K562 (cell line): ENCODE measurements around the gene FAM53B. TPM values are rescaled to one million over a fixed set of nuclear protein-coding genes. Genes with fewer than 3 reads are reported as not detected.

Experiments used
- ATAC-seq: fragments of 200-7000 bp; cut with Tn5 transposase; 3 replicates; pipeline ENCODE4 v1.9.1; 2020; ENCODE audit warnings: moderate library complexity
- BruUV-seq: library from RNA; stranded (reverse); fragments of 400-500 nt; replicated peaks from 2 replicates; lab custom pipeline; 2021; lab: Mats Ljungman, UMichigan
- CTCF ChIA-PET: fragments of 300-600 bp; formaldehyde crosslinking; extraction: SDS; loops from one replicate; lab custom pipeline; 2021; ENCODE audit warnings: low intra/inter-chr PET ratio; lab: Yijun Ruan, JAX
- POLR2A ChIA-PET: fragments of 300-600, 350-650 bp; sonication (Branson Sonifier 250); formaldehyde crosslinking; extraction: SDS; loops from one replicate; lab custom pipeline; 2021; ENCODE audit warnings: antibody characterized with exemption, inconsistent platforms; lab: Yijun Ruan, JAX
- DNase-seq, 4 experiments: peaks; one replicate each; pipeline versions ENCODE4 v3.0.0 to v3.0.0-alpha.2; 2011 to 2018; ENCODE audit warnings: low spot score in 3 of 4, mixed read lengths in 3 of 4; ENCODE audit errors: extremely low read depth in 1 of 4
- FAIRE-seq: peaks from 2 replicates; lab custom pipeline; 2011; peaks lifted over from hg19 to GRCh38; lab: Jason Lieb, UNC
- H2AFZ ChIP-seq: 2 replicates; pipeline ENCODE4 v1.6.0; 2011; ENCODE audit warnings: low read depth, low read length, control low read depth, inconsistent platforms
- H3K27ac ChIP-seq: fragments of 200-600 bp; 3 replicates; pipeline ENCODE4 v1.8.0; 2011; ENCODE audit warnings: low read depth, mild to moderate bottlenecking, control low read depth, inconsistent platforms, low read length, moderate library complexity, mixed read lengths; ENCODE audit errors: extremely low read depth
- H3K27me3 ChIP-seq, 2 experiments: fragments of 300-600 bp in 1 of 2; 2 replicates in 1 of 2; 3 replicates in 1 of 2; pipeline versions ENCODE4 v1.6.0 to v1.8.0; 2011; ENCODE audit warnings: inconsistent platforms in 2 of 2, low read length in 2 of 2, mild to moderate bottlenecking in 1 of 2, mixed read lengths in 1 of 2, moderate library complexity in 1 of 2; ENCODE audit not compliant: control insufficient read depth in 2 of 2, insufficient read depth in 2 of 2
- H3K36me3 ChIP-seq: fragments of 300-600 bp; 3 replicates; pipeline ENCODE4 v1.8.0; 2011; ENCODE audit warnings: mild to moderate bottlenecking, low read length, inconsistent platforms; ENCODE audit not compliant: control insufficient read depth, insufficient read depth
- H3K4me1 ChIP-seq, 2 experiments: fragments of 200-600 bp in 1 of 2; replicated peaks in 1 of 2; 2 replicates in 1 of 2; 3 replicates in 1 of 2; pipeline versions ENCODE4 v1.5.1 to v1.8.0; 2011; ENCODE audit warnings: inconsistent platforms in 2 of 2, low read length in 2 of 2, mild to moderate bottlenecking in 1 of 2, mixed read lengths in 1 of 2, moderate library complexity in 1 of 2; ENCODE audit not compliant: control insufficient read depth in 2 of 2, insufficient read depth in 2 of 2
- H3K4me2 ChIP-seq: 2 replicates; pipeline ENCODE4 v1.6.1; 2011; ENCODE audit warnings: low read length, control low read depth, inconsistent platforms, mixed read lengths; ENCODE audit not compliant: insufficient read depth
- H3K4me3 ChIP-seq: fragments of 200-600 bp; sonication (generic), shearing (Covaris generic); 2 replicates; pipeline ENCODE4 v1.5.1; 2016; ENCODE audit warnings: control low read depth, inconsistent platforms
- H3K79me2 ChIP-seq: fragments of 200-600 bp; 3 replicates; pipeline ENCODE4 v1.8.0; 2011; ENCODE audit warnings: low read length, inconsistent platforms; ENCODE audit not compliant: control insufficient read depth, insufficient read depth
- H3K9ac ChIP-seq, 2 experiments: 2 replicates each; pipeline versions ENCODE4 v1.6.0 to v1.6.1; 2011; ENCODE audit warnings: low read depth in 2 of 2, low read length in 2 of 2, control low read depth in 1 of 2, inconsistent platforms in 1 of 2, mild to moderate bottlenecking in 1 of 2, mixed read lengths in 1 of 2; ENCODE audit not compliant: insufficient read depth in 1 of 2
- H3K9me1 ChIP-seq: one replicate; pipeline ENCODE4 v1.6.0; 2011; ENCODE audit warnings: inconsistent platforms, mild to moderate bottlenecking, low read length, moderate library complexity; ENCODE audit not compliant: control insufficient read depth, insufficient read depth
- H3K9me3 ChIP-seq: replicated peaks from 2 replicates; pipeline ENCODE4 v1.5.1; 2011; ENCODE audit warnings: low read depth, low read length, inconsistent platforms; ENCODE audit not compliant: control insufficient read depth, insufficient read depth
- H4K20me1 ChIP-seq: replicated peaks from 2 replicates; pipeline ENCODE4 v1.6.1; 2011; ENCODE audit warnings: low read length, inconsistent platforms, mixed read lengths; ENCODE audit not compliant: control insufficient read depth, insufficient read depth
- BRF2 ChIP-seq: IDR thresholded peaks from 3 replicates; pipeline ENCODE4 v1.6.1; 2011; ENCODE audit warnings: borderline replicate concordance, mild to moderate bottlenecking; ENCODE audit not compliant: insufficient read length, insufficient read depth
- GABPB2 ChIP-seq: fragments of 250-450 bp; sonication (Bioruptor Pico); conservative IDR thresholded peaks from 2 replicates; pipeline ENCODE4 v1.5.1; 2021; ENCODE audit warnings: mild to moderate bottlenecking
- HDGF ChIP-seq: fragments of 450-650 bp; IDR thresholded peaks from 2 replicates; pipeline ENCODE4 v1.6.1; 2016
- HSF4 ChIP-seq: fragments of 250-450 bp; sonication (Bioruptor Pico); IDR thresholded peaks from 2 replicates; pipeline ENCODE4 v2.1.2; 2022; ENCODE audit warnings: mild to moderate bottlenecking, moderate library complexity, borderline replicate concordance
- KHSRP ChIP-seq: fragments of 450-650 bp; IDR thresholded peaks from 2 replicates; pipeline ENCODE4 v1.6.1; 2017
- MEF2D ChIP-seq: conservative IDR thresholded peaks from 2 replicates; pipeline ENCODE4 v1.6.1; 2016; ENCODE audit warnings: low read depth, missing genetic modification characterization, missing compliant biosample characterization
- PRDM10 ChIP-seq: fragments of 450-650 bp; IDR thresholded peaks from 2 replicates; pipeline ENCODE4 v1.6.1; 2018; ENCODE audit not compliant: partially characterized antibody
- SMAD1 ChIP-seq: fragments of 150-350 bp; IDR thresholded peaks from 2 replicates; pipeline ENCODE4 v1.6.1; 2014; ENCODE audit warnings: low read length, low read depth; ENCODE audit not compliant: partially characterized antibody
- ZKSCAN3 ChIP-seq: fragments of 250-450 bp; sonication (Bioruptor Pico); IDR thresholded peaks from 2 replicates; pipeline ENCODE4 v1.4.0; 2020
- ZNF586 ChIP-seq: fragments of 450-650 bp; formaldehyde crosslinking; conservative IDR thresholded peaks from 2 replicates; pipeline ENCODE4 v1.4.0; 2020; ENCODE audit warnings: mild to moderate bottlenecking, moderate library complexity
- WGBS: fragments of 100-300 bp; shearing (Covaris generic); methylation state at CpG from one replicate; pipeline ENCODE4 v1.1.6; 2016; ENCODE audit warnings: low coverage, mixed read lengths; ENCODE audit not compliant: insufficient coverage; ENCODE audit errors: missing lambda C conversion rate; 5-methylcytosine and 5-hydroxymethylcytosine counted together
- in situ Hi-C: fragments of 300-500 bp; cut with MboI; formaldehyde crosslinking; loops from 4 replicates; pipeline ENCODE4 v1.15.0; 2018; ENCODE audit warnings: inconsistent platforms, mixed read lengths
- intact Hi-C: fragments of 100-400 bp; cut with micrococcal nuclease; formaldehyde crosslinking; loops from 2 replicates; pipeline ENCODE4 v1.14.2; 2022
- polyA plus RNA-seq, 8 experiments: library from polyadenylated mRNA; depleted of rRNA in 4 of 8; stranded (reverse) in 5 of 8; unstranded in 3 of 8; fragments of >200 nt; fragmentation: Nextera tagmentation in 2 of 8; fragmentation: Illumina TruSeq in 1 of 8; extraction: Ambion mirVana in 2 of 8; extraction: Trizol in 1 of 8; gene quantifications; 2 replicates each; pipeline versions ENCODE4 v1.2.1 to v1.2.3, GENCODE V29; 2011 to 2014; ENCODE audit warnings: inconsistent platforms in 1 of 8, missing spikeins in 1 of 8
- total RNA-seq, 7 experiments: library from RNA; depleted of rRNA in 6 of 7; stranded (reverse); fragments of >200 nt in 6 of 7; fragmentation: Illumina TruSeq in 2 of 7; extraction: Trizol in 2 of 7; gene quantifications; 2 replicates each; pipeline versions ENCODE4 v1.2.1 to v1.2.3, GENCODE V29; 2011 to 2021; ENCODE audit warnings: low replicate concordance in 1 of 7

FAM53B gene
- total and polyA plus RNA-seq, 9 of the 15 experiments (the other 6 are each of a cell fraction or from before 2014, with no cell fraction given): 0.03 to 16.5 (median 5.0) TPM

DNA sequence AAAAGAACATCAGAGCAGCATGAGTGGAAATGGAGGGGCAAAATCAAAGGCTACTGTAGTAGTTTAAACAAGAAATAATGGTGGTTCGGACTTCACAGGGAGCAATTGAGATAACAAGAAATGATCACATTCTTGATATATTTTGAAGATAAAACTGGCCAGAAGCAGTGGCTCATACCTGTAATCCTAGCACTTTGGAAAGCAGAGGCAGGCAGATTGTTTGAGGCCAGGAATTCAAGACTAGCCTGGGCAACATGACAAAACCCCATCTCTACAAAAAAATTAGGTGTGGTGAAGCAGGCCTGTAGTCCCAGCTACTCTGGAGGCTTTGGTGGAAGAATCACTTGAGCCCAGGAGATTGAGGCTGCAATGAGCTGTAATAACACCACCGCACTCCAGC, 24.6 kb upstream of the FAM53B start:
- no peak for TF ChIP-seq BRF2
- TF ChIP-seq ZNF586 (CRISPR knock-in tag): no peak
- no peak for TF ChIP-seq HSF4 (CRISPR knock-in tag)
- TF ChIP-seq SMAD1: no peak
- TF ChIP-seq, all 486 proteins: peak for 0
- CTCF ChIA-PET: no interaction called here
- POLR2A ChIA-PET: no interaction called here

GRCh38 chr10:124765256-124765655, 21.1 kb upstream of the FAM53B start:
- BruUV-seq: no TSS peak
- Histone ChIP-seq H3K9ac (no peak overlapping the region), H3K36me3 (peaks cover 54% of the 10 kb centered on the region; the same call in 2 of the 3 replicates), H3K9me3 (no peaks in the 10 kb centered on the region), H3K9me1 (no peaks in the 10 kb centered on the region), H4K20me1 (no peaks in the 10 kb centered on the region), H2AFZ (no peak overlapping the region), H3K4me1 (no peaks in the 10 kb centered on the region), H3K4me2 (no peak overlapping the region), H3K27me3 (no peaks in the 10 kb centered on the region), H3K4me3 (no peak overlapping the region), H3K27ac (no peak overlapping the region), H3K79me2 (no peaks in the 10 kb centered on the region)
- in situ Hi-C loops (no loop called here), intact Hi-C loops (no loop called here)
- 88% methylated on average over 2 of the region's 2 CpGs for WGBS
- ATAC-seq (no peak), DNase-seq (no peak), FAIRE-seq (no peak)
- CTCF ChIA-PET: no interaction called here
- POLR2A ChIA-PET: interaction anchor here (1.5 kb wide), 1 partner anchor 9 kb away, joined by 3 read pairs; no protein-coding TSS in a partner anchor
- TF ChIP-seq KHSRP: no peak
- TF ChIP-seq PRDM10: no peak
- no peak for TF ChIP-seq HDGF
- TF ChIP-seq MEF2D: no peak
- no peak for TF ChIP-seq GABPB2 (CRISPR knock-in tag)
- TF ChIP-seq ZKSCAN3 (CRISPR knock-in tag): no peak

More for the DNA sequence above, 24.6 kb upstream of the FAM53B start:
- no peak overlapping the region for H3K9ac ChIP-seq
- no TSS peak for BruUV-seq
- ATAC-seq (no peak), FAIRE-seq (no peak), DNase-seq (no peak)
- H3K79me2 ChIP-seq: no peaks in the 10 kb centered on the region
- H3K27me3 ChIP-seq: no peaks in the 10 kb centered on the region
- H4K20me1 ChIP-seq: no peaks in the 10 kb centered on the region
- H3K4me1 ChIP-seq: no peaks in the 10 kb centered on the region
- in situ Hi-C loops (no loop called here), intact Hi-C loops (no loop called here)
- H3K9me3 ChIP-seq: no peaks in the 10 kb centered on the region
- peaks cover 43% of the 10 kb centered on the region; the same call in 2 of the 3 replicates for H3K36me3 ChIP-seq
- no peak overlapping the region for H3K4me2 ChIP-seq
- WGBS: 90% methylated on average over 2 of the region's 2 CpGs
- no peak overlapping the region for H3K27ac ChIP-seq
- no peaks in the 10 kb centered on the region for H3K9me1 ChIP-seq
- H2AFZ ChIP-seq: no peak overlapping the region
- H3K4me3 ChIP-seq: no peak overlapping the region
